ENCODE results near the gene NUP107. TPM values are rescaled to one million over a fixed set of nuclear protein-coding genes. Genes with fewer than 3 reads are reported as not detected.

Gene NUP107
- total and polyA plus RNA-seq, 2 donors (not counting 1 experiment from before 2014, with no cell fraction given): 23.2 to 77.3 TPM

DNA sequence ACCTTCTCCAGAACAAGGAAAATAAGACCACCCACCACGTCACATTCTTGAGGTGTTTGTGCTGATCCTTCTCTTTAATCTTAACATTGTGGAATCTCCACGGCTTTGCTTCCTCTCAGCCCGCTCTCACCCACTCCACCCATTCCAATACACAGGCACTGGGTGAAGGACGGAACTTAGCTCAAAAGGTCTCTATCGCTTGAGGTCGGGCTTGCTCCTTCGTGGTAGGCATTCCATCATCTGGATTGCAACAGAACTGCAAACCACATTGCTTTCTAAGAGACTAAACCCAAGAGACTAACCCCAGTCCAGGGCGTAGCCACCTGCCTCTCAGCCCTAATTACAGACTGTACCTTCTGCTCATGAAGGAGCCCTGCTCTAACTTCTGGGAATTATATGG is 97.2 kb downstream of the NUP107 start:
- H3K4me2 ChIP-seq (replicated peaks; ENCODE audit: low read depth, low read length, poor library complexity, severe bottlenecking): no peak overlapping the region
- H4K20me1 ChIP-seq (ENCODE audit: control insufficient read depth, insufficient read depth, low read length, poor library complexity, severe bottlenecking): no peaks in the 10 kb centered on the region
- no peaks in the 10 kb centered on the region for H3K79me2 ChIP-seq (ENCODE audit: control insufficient read depth, insufficient read depth, low read length)
- H3K4me3 Mint-ChIP-seq: no peak overlapping the region
- H3K4me3 ChIP-seq (ENCODE audit: control extremely low read depth in 1 of 5, extremely low read depth in 1 of 5, insufficient read depth in 1 of 5, low read depth in 2 of 5, low read length in 4 of 5): no peak overlapping the region
- no peaks in the 10 kb centered on the region for H3K9me3 Mint-ChIP-seq (ENCODE audit: insufficient read depth)
- POLR2A ChIA-PET: no interaction called here
- no peak overlapping the region for H2AFZ ChIP-seq (ENCODE audit: insufficient read depth, low read depth, low read length, poor library complexity, severe bottlenecking)
- no peaks in the 10 kb centered on the region for H3K27me3 Mint-ChIP-seq
- peaks cover 10% of the 10 kb centered on the region for H3K4me1 Mint-ChIP-seq
- TF ChIP-seq EZH2 (IDR thresholded peaks at IDR 0.05; ENCODE audit: borderline replicate concordance, insufficient read depth, low read depth, low read length, poor library complexity, severe bottlenecking): no peak
- TF ChIP-seq, protein P1, sequence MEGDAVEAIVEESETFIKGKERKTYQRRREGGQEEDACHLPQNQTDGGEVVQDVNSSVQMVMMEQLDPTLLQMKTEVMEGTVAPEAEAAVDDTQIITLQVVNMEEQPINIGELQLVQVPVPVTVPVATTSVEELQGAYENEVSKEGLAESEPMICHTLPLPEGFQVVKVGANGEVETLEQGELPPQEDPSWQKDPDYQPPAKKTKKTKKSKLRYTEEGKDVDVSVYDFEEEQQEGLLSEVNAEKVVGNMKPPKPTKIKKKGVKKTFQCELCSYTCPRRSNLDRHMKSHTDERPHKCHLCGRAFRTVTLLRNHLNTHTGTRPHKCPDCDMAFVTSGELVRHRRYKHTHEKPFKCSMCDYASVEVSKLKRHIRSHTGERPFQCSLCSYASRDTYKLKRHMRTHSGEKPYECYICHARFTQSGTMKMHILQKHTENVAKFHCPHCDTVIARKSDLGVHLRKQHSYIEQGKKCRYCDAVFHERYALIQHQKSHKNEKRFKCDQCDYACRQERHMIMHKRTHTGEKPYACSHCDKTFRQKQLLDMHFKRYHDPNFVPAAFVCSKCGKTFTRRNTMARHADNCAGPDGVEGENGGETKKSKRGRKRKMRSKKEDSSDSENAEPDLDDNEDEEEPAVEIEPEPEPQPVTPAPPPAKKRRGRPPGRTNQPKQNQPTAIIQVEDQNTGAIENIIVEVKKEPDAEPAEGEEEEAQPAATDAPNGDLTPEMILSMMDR (IDR thresholded peaks at IDR 0.05): no peak
- no peaks in the 10 kb centered on the region for H3K27me3 ChIP-seq (replicated peaks in 1 of 4; ENCODE audit: control extremely low read depth in 1 of 4, control insufficient read depth in 3 of 4, insufficient read depth in 4 of 4, low read length in 3 of 4)
- no peak for DNase-seq
- H3K9me3 ChIP-seq (ENCODE audit: control extremely low read depth in 1 of 3, control insufficient read depth in 2 of 3, insufficient read depth in 1 of 3, low read length in 2 of 3): no peaks in the 10 kb centered on the region
- H3K9ac ChIP-seq (ENCODE audit: low read length): no peak overlapping the region
- no peak for ATAC-seq (ENCODE audit: low read depth)
- H3K27ac Mint-ChIP-seq: no peak overlapping the region
- H3K4me1 ChIP-seq (ENCODE audit: control insufficient read depth in 2 of 2, insufficient read depth in 2 of 2, low read length in 2 of 2): peaks cover 9 to 12% of the 10 kb centered on the region in 2 donors
- no peak overlapping the region for H3K27ac ChIP-seq (ENCODE audit: low read length in 2 of 2)
- intact Hi-C loops (cut with micrococcal nuclease): no loop called here
- no peaks in the 10 kb centered on the region for H3K36me3 ChIP-seq (replicated peaks in 1 of 2; ENCODE audit: control extremely low read depth in 1 of 2, control insufficient read depth in 1 of 2, extremely low read depth in 1 of 2, insufficient read depth in 2 of 2, low read length in 1 of 2)
- CTCF ChIA-PET: no interaction called here
- 91% methylated on average over 5 of the region's 8 CpGs for WGBS (ENCODE audit: insufficient coverage)

DNA sequence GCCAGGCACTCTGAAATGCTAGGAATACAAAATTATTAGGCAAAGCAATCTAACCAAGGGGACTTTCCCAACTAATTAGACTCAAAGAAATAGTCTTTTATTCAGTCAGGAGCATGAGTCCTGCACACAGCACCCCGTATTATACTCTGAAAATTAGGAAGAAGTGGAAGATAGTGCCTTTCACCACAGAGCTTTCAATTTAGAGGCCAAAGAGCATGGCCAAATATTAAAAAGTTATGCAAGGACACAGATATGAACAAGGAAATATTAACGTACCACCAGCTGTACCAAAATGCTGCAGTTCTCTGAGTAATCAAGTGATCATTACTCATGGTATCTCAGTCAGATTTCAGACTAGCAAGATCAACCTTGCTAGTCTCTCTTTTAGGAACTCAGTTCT is 98.6 kb downstream of the NUP107 start:
- WGBS (ENCODE audit: insufficient coverage): 80% methylated on average over 1 of the region's 2 CpGs
- peaks cover 15% of the 10 kb centered on the region for H3K4me1 Mint-ChIP-seq
- no peak overlapping the region for H3K4me3 Mint-ChIP-seq
- Histone ChIP-seq H3K4me1 (ENCODE audit: control insufficient read depth in 2 of 2, insufficient read depth in 2 of 2, low read length in 2 of 2) (peaks cover 9 to 12% of the 10 kb centered on the region in 2 donors), H3K4me2 (replicated peaks; ENCODE audit: low read depth, low read length, poor library complexity, severe bottlenecking) (no peak overlapping the region), H3K4me3 (ENCODE audit: control extremely low read depth in 1 of 5, extremely low read depth in 1 of 5, insufficient read depth in 1 of 5, low read depth in 2 of 5, low read length in 4 of 5) (no peak overlapping the region), H3K79me2 (ENCODE audit: control insufficient read depth, insufficient read depth, low read length) (no peaks in the 10 kb centered on the region), H3K27ac (ENCODE audit: low read length in 2 of 2) (no peak overlapping the region), H3K9ac (ENCODE audit: low read length) (no peak overlapping the region), H3K9me3 (ENCODE audit: control extremely low read depth in 1 of 3, control insufficient read depth in 2 of 3, insufficient read depth in 1 of 3, low read length in 2 of 3) (no peaks in the 10 kb centered on the region), H4K20me1 (ENCODE audit: control insufficient read depth, insufficient read depth, low read length, poor library complexity, severe bottlenecking) (no peaks in the 10 kb centered on the region), H2AFZ (ENCODE audit: insufficient read depth, low read depth, low read length, poor library complexity, severe bottlenecking) (no peak overlapping the region), H3K27me3 (replicated peaks in 1 of 4; ENCODE audit: control extremely low read depth in 1 of 4, control insufficient read depth in 3 of 4, insufficient read depth in 4 of 4, low read length in 3 of 4) (no peaks in the 10 kb centered on the region), H3K36me3 (replicated peaks in 1 of 2; ENCODE audit: control extremely low read depth in 1 of 2, control insufficient read depth in 1 of 2, extremely low read depth in 1 of 2, insufficient read depth in 2 of 2, low read length in 1 of 2) (no peaks in the 10 kb centered on the region)
- TF ChIP-seq, protein P1 (IDR thresholded peaks at IDR 0.05): no peak
- TF ChIP-seq EZH2 (IDR thresholded peaks at IDR 0.05; ENCODE audit: borderline replicate concordance, insufficient read depth, low read depth, low read length, poor library complexity, severe bottlenecking): no peak
- DNase-seq (no peak), ATAC-seq (ENCODE audit: low read depth) (no peak)
- no peaks in the 10 kb centered on the region for H3K9me3 Mint-ChIP-seq (ENCODE audit: insufficient read depth)
- no peak overlapping the region for H3K27ac Mint-ChIP-seq
- intact Hi-C loops (cut with micrococcal nuclease): no loop called here
- CTCF ChIA-PET: no interaction called here
- POLR2A ChIA-PET: no interaction called here
- no peaks in the 10 kb centered on the region for H3K27me3 Mint-ChIP-seq
